GM11168 (cell line): ENCODE data around the gene KIF19.

Experiments used
- in situ Hi-C: fragments of 300-500 bp; cut with MboI; formaldehyde crosslinking; loops from one replicate; pipeline ENCODE4 v1.12.0; 2022; ENCODE audit warnings: low sequenced_read_pairs; ENCODE audit not compliant: unreplicated experiment

Gene KIF19

GRCh38 chr17:74380086-74380958 lies 54.3 kb downstream of the KIF19 start:
- in situ Hi-C loops: loop anchor here (5.0 kb wide), 1 partner anchor 72 kb away; no protein-coding TSS in a partner anchor

DNA sequence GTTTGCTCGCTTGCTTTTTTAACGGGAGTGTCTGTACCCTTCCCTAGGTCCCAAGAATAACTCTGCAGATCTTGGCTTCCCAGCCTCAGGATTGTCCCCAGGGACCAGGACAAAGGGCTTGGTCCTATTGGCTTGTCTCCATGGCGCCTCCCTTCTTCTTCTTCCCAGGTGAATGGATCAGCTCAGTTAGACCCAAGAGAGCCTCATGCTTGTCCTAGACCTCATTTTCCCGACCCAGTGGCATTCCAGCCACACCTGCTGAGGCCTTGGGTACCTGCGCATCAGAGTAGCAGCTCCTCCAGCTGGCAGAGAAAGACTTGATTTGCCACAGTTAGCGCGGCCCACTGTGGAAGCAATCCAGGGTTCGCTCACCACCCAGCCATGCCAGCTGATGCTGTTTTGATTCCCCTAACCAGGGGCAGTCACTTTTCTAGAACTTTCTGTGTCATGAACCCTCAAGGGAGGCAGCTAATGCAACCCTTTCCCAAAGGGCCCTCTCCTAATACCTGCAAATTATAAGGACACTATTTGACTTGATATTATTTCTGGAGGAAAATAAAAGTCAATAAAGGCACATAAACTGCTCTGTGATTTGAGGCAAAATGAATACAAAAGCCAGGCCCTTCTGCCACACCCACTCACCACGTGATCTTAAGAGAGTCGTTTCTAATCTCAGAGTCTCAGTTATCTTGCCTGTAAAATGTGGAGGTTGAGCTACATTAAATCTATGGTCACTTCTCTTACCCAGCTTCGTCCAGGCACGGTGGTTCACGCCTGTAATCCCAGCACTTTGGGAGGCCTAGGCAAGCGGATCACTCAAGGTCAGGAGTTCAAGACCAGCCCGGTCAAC lies 55.2 kb downstream of the KIF19 start:
- in situ Hi-C loops: loop anchor here (5.0 kb wide), 1 partner anchor 71 kb away; no protein-coding TSS in a partner anchor

DNA sequence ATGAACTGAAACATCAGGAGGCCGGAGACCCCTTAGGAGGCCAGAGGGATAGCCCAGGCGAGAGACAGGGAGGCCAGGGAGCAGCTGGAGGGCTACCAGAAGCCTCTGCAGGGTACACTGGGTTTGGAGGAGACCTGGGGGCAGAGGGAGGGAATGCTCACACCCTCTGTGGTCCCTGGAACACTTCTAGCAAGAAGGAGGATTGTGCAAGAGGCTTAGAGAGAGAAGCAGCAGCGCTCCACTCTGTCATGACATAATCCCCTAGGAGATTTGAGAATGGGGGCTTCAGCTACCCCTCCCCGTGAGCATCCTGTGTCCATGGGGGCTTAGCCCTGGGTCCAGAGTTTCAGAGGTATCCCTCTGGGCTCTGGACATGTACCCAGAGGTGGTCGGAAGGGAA lies 57.1 kb downstream of the KIF19 start:
- in situ Hi-C loops: loop anchor here (5.0 kb wide), 1 partner anchor 69 kb away; no protein-coding TSS in a partner anchor

DNA sequence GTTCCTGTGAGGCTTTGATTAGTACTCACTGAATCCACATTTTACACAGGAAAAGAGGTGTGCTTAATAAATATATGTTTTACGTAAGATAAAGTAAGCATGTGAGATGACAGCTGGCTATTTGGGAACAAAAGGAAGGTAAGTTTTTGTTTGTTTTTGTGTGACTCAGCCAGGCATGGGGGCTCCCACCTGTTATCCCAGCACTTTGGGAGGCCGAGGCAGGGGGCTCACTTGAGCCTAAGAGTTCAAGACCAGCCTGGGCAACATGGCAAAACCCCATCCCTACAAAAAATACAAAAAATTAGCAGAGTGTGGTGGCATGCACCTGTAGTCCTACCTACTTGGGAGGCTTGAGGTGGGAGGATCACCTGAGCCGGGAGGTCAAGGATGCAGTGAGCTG lies 59.2 kb downstream of the KIF19 start:
- in situ Hi-C loops: no loop called here

DNA sequence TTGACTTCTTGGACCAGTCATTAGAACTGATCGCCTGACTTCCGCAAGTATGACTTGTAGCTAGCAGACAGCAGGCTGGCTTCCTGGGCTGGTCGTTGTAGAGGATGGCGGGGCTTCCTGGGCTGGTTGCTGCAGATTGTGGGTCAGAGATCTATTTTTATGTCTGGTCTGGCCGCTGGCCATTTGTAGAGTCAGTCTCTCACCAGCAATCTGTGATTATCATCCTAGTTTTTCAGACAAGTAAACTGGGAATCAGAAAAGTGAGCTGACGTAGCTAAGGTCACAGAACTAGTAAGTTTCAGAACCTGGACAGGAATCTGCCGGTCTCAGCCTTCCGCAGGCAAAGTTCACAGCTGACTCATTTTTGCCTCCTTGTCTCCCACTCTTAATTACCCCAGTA lies 60.4 kb downstream of the KIF19 start:
- in situ Hi-C loops: no loop called here

GRCh38 chr17:74387365-74388218 lies 61.6 kb downstream of the KIF19 start:
- in situ Hi-C loops: no loop called here

DNA sequence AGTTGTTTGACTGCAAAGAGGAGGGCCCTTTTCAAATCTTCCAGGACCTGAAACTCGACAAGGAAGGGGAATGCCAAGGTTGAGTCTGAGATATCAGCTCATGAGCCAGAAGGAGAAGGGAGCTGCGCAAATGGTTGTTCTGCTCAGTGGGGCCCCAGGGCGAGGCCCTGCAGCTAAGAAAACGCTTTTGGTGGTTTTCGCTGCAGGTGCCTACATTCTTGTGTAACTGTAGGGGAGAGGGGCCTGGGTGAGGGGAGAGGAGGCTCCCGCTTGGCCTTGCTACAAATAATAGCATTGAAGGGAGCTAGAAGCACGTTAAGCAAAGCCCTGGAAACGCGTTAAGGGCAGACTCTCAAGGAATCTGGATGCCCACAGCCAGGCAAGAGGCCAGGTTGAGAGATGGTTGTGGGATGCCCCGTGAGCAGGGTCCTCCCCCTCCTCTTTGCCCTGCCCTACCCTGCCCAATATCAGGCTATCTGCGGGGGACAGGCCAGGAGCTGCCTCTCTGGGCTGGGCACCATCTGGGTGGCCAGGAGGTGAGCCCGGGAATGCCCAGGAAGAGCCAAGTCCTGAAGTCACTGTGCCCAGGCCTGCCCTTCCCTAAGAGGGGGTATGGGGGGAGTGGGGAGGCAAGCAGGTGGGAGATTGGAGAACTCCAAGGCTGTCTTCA lies 63.2 kb downstream of the KIF19 start:
- in situ Hi-C loops: no loop called here

- in situ Hi-C loops: no loop called here
Measured at GRCh38 chr17:74389937-74390679, 64.1 kb downstream of the KIF19 start.

GRCh38 chr17:74390680-74391653 lies 64.9 kb downstream of the KIF19 start:
- in situ Hi-C loops: no loop called here

DNA sequence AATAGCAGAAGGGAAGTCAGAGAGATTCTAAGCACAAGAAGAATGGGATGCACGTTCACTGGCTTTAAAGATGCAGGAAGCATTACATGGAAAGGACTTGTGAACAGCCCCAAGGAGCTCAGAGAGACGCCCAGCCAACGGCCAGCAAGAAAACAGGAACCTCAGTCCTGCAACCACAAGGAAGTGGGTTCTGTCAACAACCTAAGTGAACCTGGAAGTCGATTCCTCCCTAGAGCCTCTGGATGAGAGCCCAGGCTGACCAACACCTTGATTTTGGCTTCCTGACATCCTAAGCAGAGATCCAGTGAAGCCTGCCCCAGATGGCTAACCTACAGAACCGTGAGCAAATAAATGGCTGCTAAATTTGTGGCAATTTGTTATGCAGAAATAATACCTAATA lies 65.7 kb downstream of the KIF19 start:
- in situ Hi-C loops: no loop called here

GRCh38 chr17:74392848-74393247 lies 66.8 kb downstream of the KIF19 start:
- in situ Hi-C loops: no loop called here

DNA sequence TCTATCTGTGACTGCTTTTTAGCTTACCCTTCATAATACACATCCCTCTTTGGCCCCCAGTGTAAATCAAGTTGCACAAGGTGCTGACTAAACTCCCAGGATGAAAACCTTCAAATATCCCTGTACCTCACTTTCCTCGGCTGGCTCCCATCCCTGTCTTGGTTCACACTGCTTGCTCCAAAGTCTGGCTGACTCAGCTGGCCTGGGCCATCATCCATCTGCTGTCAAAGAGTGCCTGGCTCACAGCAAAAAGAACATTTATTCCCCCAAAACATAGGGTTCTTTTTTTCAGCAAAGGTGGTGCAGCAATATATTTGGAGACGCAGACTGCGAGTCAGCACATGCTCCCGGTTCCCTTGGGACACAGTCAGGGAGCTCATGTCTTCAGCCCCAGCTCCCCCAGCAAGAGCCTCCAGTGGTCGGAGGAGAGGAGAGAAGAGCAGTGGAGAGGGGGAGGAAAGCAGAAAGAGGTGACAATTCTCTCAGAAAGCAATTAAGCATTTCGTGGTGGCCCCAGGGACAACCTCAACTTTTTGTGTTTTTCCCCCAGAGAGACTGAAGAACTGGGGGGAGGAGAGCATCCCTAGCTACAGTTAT lies 67.4 kb downstream of the KIF19 start:
- in situ Hi-C loops: no loop called here

DNA sequence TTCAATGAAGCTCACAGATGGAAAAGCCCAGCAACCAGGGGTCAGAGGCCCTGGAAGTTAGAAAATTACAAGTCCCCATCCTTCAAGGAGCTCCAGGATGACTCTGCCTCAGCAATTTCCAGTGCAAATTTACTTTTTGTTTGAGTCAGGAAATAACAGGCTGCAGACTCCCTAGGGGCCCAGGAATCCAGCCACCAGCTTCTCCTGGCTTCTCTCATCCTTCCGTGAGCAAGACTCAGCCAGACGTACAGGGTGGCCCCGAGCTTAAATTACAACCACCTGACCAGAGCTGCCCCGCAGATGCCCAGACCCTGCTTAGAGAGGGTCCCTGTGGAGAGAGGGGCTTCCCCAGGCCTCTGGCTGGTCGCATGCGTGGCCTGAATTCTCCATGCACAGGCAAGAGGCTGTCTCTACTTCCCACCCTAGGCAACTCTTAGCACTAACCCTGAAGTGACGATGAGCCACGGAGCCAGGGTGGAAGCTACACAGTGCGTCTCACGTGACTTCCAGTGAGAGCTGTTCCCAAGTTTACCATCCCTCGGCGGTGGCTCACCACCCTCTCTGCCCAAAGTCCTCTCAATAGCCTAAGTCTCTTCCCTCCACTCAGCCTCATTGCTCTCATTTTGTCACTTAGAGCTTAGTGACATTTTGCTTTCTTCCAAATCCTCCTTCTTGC lies 68.4 kb downstream of the KIF19 start:
- in situ Hi-C loops: no loop called here

GRCh38 chr17:74394977-74395376 lies 69.0 kb downstream of the KIF19 start:
- in situ Hi-C loops: no loop called here

DNA sequence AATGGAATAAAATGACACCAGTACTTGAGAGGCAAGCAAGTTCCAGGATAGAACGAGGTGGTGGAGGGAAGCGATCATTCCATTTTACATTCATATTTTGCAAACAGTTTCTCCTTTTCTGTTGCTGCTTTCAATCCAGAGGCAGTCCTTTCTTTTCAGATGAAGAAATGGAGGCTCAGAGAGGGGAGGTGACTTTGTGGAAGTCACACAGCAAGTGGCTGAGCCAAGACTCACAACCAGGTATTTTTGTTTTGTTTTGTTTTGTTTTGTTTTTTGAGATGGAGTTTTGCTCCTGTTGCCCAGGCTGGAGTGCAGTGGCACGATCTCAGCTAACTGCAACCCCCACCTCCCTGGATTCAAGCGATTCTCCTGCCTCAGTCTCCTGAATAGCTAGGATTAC lies 70.5 kb downstream of the KIF19 start:
- in situ Hi-C loops: no loop called here

- in situ Hi-C loops: no loop called here
Measured at GRCh38 chr17:74402048-74402447, 76.0 kb downstream of the KIF19 start.
